GM12874 (cell line): ENCODE results near the gene HMGN1.

Source experiments
- CTCF ChIP-seq: IDR thresholded peaks from 2 replicates; pipeline ENCODE4 v1.5.1; 2011; ENCODE audit warnings: low read depth, mild to moderate bottlenecking, control low read depth, low read length, moderate library complexity; ENCODE audit not compliant: insufficient read depth

Gene HMGN1

GRCh38 chr21:39311164-39311563, 37.7 kb downstream of the HMGN1 start:
- TF ChIP-seq CTCF: no peak

GRCh38 chr21:39307466-39307865, 41.4 kb downstream of the HMGN1 start:
- TF ChIP-seq CTCF: no peak

- no peak for TF ChIP-seq CTCF
These were observed 48.3 kb downstream of the HMGN1 start for GRCh38 chr21:39300587-39300986.

GRCh38 chr21:39296891-39297290, 52.0 kb downstream of the HMGN1 start:
- no peak for TF ChIP-seq CTCF
